HG03521 (cell line): ENCODE data around the gene ADGRE1.
"Not testable (repeated sequence)": the region's sequence is repeated elsewhere in the genome, so short reads cannot be mapped to it uniquely, and the experiment has no call there.

Experiments
- ATAC-seq: cut with Tn5 transposase; IDR thresholded peaks from one replicate; pipeline ENCODE4 v1.9.1; 2021; ENCODE audit warnings: mild to moderate bottlenecking, moderate library complexity; ENCODE audit not compliant: unreplicated experiment

The ADGRE1 gene

GRCh38 chr19:6887316-6887715 lies at the start of gene ADGRE1:
Gene ADGRE1 (plus strand): TSS chr19:6887579. CDS start chr19:6887609, 30 bp downstream.
- ATAC-seq: no peak

GRCh38 chr19:6838062-6838655 lies 49.2 kb upstream of the ADGRE1 start:
- ATAC-seq: no peak

- no peak for ATAC-seq
Observed at GRCh38 chr19:6842871-6843607, 44.3 kb upstream of the ADGRE1 start.

- no peak for ATAC-seq
Observed at GRCh38 chr19:6847828-6848200, 39.6 kb upstream of the ADGRE1 start.

- ATAC-seq: no peak
Observed at GRCh38 chr19:6848986-6849385, 38.4 kb upstream of the ADGRE1 start.

GRCh38 chr19:6849876-6850275 lies 37.5 kb upstream of the ADGRE1 start:
- ATAC-seq: no peak

GRCh38 chr19:6851359-6851758 lies 36.0 kb upstream of the ADGRE1 start:
- ATAC-seq: no peak

- no peak for ATAC-seq
Observed at GRCh38 chr19:6852001-6852400, 35.4 kb upstream of the ADGRE1 start.

GRCh38 chr19:6853868-6854267 lies 33.5 kb upstream of the ADGRE1 start:
- ATAC-seq: no peak

GRCh38 chr19:6854758-6855157 lies 32.6 kb upstream of the ADGRE1 start:
- ATAC-seq: no peak

- ATAC-seq: no peak
Observed at GRCh38 chr19:6856749-6857372, 30.5 kb upstream of the ADGRE1 start.

GRCh38 chr19:6861683-6862286 lies 25.6 kb upstream of the ADGRE1 start:
- no peak for ATAC-seq

GRCh38 chr19:6862673-6863078 lies 24.7 kb upstream of the ADGRE1 start:
- no peak for ATAC-seq

GRCh38 chr19:6864325-6864940 lies 22.9 kb upstream of the ADGRE1 start:
- no peak for ATAC-seq

- no peak for ATAC-seq
Observed at GRCh38 chr19:6865849-6866248, 21.5 kb upstream of the ADGRE1 start.

- ATAC-seq: no peak
Observed at GRCh38 chr19:6866741-6867151, 20.6 kb upstream of the ADGRE1 start.

- no peak for ATAC-seq
Observed at GRCh38 chr19:6868351-6868750, 19.0 kb upstream of the ADGRE1 start.

- ATAC-seq: not testable (repeated sequence)
Observed at GRCh38 chr19:6869151-6869882, 18.1 kb upstream of the ADGRE1 start.

- ATAC-seq: no peak
Observed at GRCh38 chr19:6873708-6874431, 13.5 kb upstream of the ADGRE1 start.

GRCh38 chr19:6875218-6875617 lies 12.2 kb upstream of the ADGRE1 start:
- no peak for ATAC-seq
